D341Med (cell line): Measurements from ENCODE around the gene SZRD1.
A peak's percentile ranks its signal among the peaks of the same experiment; 100 is the strongest.
"Not testable (repeated sequence)": the region's sequence is repeated elsewhere in the genome, so short reads cannot be mapped to it uniquely, and the experiment has no call there.

ENCODE experiments used
- DNase-seq: peaks from one replicate; pipeline ENCODE4 v3.0.0; 2012; ENCODE audit warnings: low spot score

SZRD1 gene

GRCh38 chr1:16366722-16367257 is at the start of gene SZRD1:
SZRD1 (plus strand) TSS chr1:16367242; CDS start chr1:16367258, 16 bp downstream.
- DNase-seq: peak; percentile 94

- DNase-seq: no peak
Observed at GRCh38 chr1:16318555-16318954, 48.5 kb upstream of the SZRD1 start.

GRCh38 chr1:16321176-16321867 is 45.7 kb upstream of the SZRD1 start:
- DNase-seq: no peak

GRCh38 chr1:16324456-16324890 is 42.6 kb upstream of the SZRD1 start:
- DNase-seq: no peak

- no peak for DNase-seq
Observed at GRCh38 chr1:16326833-16327404, 40.1 kb upstream of the SZRD1 start.

- DNase-seq: no peak
Observed at GRCh38 chr1:16334655-16335340, 32.2 kb upstream of the SZRD1 start.

- no peak for DNase-seq
Observed at GRCh38 chr1:16338961-16339360, 28.1 kb upstream of the SZRD1 start.

GRCh38 chr1:16340673-16341072 is 26.4 kb upstream of the SZRD1 start:
- no peak for DNase-seq

- no peak for DNase-seq
Observed at GRCh38 chr1:16342331-16343062, 24.5 kb upstream of the SZRD1 start.

GRCh38 chr1:16343276-16343675 is 23.8 kb upstream of the SZRD1 start:
- not testable (repeated sequence) for DNase-seq

GRCh38 chr1:16348414-16349182 is 18.4 kb upstream of the SZRD1 start:
- no peak for DNase-seq

GRCh38 chr1:16349847-16350406 is 17.1 kb upstream of the SZRD1 start:
- no peak for DNase-seq

GRCh38 chr1:16351456-16351993 is 15.5 kb upstream of the SZRD1 start:
- no peak for DNase-seq

- DNase-seq: peak; percentile 97
Observed at GRCh38 chr1:16351994-16352841, 14.8 kb upstream of the SZRD1 start, which contains the start of gene FBXO42. FBXO42 (minus strand) TSS chr1:16352480; CDS start chr1:16315418, 37,062 bp downstream.

GRCh38 chr1:16352842-16353535 is 14.1 kb upstream of the SZRD1 start:
- DNase-seq: no peak

GRCh38 chr1:16354619-16355018 is 12.4 kb upstream of the SZRD1 start:
- DNase-seq: no peak

- no peak for DNase-seq
Observed at GRCh38 chr1:16356867-16357266, 10.2 kb upstream of the SZRD1 start.

- not testable (repeated sequence) for DNase-seq
Observed at GRCh38 chr1:16365146-16365498, 1.9 kb upstream of the SZRD1 start.

GRCh38 chr1:16367258-16367967 is 371 bp downstream of the SZRD1 start:
- peak; percentile 86 for DNase-seq
